Stimulated activated CD4-positive, alpha-beta T cell treated with anti-CD3 and anti-CD28 coated beads, TNF-alpha, amount 100 ng/mL, for 48 hours (primary cell): ENCODE measurements around the gene NT5C.
"Not testable (repeated sequence)": the region's sequence is repeated elsewhere in the genome, so short reads cannot be mapped to it uniquely, and the experiment has no call there.

ENCODE experiments used
- DNase-seq, 3 donors: peaks; one replicate each; pipeline ENCODE4 v3.0.0-alpha.2; 2020; ENCODE audit warnings: low read depth in 3 of 3

Gene NT5C

DNA sequence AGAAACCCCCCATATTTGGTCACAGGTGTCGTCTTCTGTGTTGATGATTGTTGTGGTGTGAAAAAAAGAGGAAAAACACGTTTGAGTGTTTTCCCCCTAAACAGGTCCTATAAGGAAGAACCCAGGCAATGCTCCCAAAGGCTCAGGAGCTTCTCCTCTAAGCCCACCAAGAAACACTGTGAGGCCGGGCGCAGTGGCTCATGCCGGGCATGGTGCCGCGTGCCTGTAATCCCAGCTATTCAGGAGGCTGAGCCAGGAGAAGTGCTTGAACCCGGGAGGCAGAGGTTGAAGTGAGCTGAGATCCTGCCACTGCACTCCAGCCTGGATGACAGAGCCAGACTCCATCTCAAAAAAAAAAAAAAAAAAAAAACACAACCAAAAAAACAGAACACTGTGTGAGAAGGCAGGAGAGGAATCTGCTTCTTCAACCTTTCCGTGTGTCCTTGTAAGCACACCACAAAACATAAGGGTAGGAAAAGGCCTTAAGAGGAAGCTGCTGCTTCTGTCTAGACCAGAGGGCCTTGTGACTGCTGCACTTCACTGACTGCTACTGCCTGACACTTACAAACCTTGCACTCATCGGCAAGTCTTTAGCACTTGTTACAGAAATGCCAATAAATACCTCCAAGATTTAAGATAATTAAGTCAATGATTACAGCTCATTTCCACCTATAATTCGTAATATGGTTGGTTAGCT is 13.4 kb upstream of the NT5C start:
- no peak for DNase-seq

DNA sequence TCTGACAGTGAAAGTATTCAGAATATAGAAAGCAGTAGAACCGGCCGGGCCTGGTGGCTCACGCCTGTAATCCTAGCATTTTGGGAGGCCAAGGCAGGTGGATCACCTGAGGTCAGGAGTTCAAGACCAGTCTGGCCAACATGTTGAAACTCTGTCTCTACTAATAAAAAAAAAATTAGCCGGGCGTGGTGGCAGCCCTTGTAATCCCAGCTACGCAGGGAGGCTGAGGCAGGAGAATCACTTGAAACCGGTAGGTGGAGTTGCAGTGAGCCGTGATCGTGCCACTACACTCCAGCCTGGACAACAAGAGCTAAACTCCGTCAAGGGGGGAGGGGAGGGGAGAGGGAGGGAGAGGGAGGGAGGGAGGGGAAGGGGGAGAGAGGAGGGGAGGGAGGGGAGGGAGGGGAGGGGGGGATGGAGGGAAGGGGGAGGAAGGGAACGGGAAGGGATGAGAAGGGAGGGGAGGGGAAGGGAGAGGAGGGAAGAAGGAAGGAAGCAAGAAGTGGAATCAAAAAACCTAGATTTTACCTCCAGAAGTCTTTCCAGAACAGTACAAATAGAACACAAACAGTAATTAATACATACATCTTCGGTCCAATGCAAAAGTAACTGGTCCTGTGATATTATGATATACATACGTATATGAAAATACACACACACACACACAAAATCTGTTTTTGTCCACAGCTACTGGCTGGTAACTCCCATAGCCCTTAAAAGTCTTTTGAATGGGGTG is 10.9 kb upstream of the NT5C start:
- DNase-seq, result no peak

DNA sequence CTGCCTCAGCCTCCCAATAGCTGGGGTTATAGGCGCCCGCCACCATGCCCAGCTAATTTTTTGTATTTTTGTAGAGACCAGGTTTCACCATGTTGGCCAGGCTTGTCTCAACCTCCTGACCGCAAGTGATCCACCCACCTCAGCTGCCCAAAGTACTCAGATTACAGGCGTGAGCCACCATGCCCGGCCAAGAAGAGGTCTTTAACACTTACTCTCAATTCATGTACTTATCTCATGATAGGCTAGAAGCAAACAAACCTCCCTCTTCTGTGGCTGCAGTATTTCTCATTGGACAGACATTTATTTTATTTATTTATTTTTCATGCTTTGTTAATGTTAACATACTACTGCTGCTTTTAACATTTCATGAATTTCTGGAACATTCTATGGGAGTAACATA is 7.0 kb upstream of the NT5C start:
- DNase-seq, result no peak

DNA sequence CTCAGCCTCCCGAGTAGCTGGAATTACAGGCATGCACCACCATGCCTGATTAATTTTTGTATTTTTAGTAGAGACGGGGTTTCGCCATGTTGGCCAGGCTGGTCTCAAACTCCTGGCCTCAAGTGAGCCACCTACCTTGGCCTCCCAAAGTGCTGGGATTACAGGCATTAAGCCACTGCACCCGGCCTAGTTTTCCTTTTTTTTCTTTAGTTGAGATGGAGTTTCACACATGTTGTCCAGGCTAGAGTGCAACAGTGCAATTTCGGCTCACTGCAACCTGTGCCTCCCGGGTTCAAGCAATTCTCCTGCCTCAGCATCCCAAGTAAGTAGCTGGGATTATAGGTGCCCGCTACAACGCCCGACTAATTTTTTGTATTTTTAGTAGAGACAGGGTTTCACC is 6.2 kb upstream of the NT5C start:
- not testable (repeated sequence) for DNase-seq

DNA sequence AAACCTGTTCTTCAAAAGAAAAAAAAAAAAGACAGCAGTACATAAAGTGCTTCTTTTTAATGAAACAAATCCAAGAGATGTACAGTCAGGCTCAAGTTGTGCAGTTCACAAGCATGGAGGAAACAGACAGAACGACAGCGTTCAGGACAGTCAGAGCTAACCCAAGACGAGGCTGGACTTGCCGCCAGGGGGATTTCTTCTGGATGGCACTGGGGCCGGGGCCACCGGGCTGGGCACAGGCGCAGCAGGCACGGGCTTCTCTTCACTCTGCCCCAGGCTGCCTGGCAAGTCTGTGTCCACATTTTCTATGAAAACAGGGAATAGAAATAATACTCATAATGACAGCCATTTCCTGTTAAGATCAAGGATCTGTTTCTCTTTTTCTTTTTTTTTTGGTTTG is 4.4 kb upstream of the NT5C start:
- DNase-seq, result no peak

DNA sequence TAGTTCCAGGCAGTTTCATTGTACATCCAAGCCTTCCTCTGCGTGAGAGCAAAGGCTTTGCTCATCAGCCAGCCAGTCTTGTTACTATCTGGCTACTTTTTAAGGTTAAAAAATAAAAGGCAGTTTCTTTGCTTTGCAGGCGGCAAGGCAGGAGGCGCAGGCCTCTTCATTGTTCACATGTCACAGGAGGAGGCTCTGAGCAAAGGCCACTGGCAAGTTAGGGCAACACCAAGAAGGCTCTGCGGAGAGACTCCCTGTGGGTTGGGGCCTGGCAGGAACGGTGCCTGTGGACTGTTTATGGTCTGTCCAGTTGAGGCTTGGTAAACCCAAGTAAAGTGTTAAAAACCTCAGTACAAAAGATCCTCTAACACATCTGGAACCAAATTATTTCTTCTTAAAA is 3.9 kb upstream of the NT5C start:
- no peak for DNase-seq

DNA sequence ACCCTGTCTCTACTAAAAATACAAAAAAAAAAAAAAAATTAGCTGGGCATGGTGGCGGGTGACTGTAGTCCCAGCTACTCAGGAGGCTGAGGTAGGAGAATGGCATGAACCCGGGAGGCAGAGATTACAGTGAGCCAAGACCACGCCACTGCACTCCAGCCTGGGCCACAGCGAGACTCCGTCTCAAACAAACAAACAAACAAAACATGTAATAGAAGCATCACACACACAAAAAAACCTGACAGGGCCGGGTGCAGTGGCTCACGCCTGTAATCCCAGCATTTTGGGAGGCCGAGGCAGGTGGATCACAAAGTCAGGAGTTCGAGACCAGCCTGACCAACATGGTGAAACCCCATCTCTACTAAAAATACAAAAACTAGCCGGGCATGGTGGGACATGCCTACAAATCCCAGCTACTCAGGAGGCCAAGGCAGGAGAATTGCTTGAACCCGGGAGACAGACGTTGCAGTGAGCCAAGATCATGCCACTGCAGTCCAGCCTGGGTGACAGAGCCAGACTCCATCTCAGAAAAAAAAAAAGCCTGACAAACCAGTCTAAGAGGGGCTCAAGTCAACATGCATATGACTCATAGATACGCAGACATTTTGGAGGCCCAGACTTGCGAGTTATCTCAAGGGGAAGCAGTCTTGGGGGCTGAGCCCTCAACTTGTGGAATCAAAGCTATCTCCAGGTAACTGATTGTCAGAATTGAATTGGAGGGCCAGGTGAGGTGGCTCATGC is 2.2 kb upstream of the NT5C start:
- not testable (repeated sequence) for DNase-seq

DNA sequence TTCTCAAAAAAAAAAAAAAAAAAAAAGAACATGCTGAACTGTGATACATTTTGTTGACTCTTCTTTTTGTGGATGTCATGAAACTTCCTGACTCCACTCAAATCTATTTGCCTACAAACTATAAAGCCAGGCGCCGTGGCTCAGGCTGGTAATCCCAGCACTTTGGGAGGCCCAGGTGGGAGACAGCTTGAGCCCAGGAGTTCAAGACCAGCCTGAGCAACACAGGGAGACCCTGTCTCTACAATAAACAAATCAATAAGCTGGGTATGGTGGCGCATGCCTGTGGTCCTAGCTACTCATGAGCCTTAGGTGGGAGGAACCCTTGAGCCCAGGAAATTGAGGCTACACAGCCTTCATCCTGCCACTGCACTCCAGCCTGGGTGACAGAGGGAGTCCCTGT is 1.5 kb upstream of the NT5C start:
- DNase-seq, result no peak

DNA sequence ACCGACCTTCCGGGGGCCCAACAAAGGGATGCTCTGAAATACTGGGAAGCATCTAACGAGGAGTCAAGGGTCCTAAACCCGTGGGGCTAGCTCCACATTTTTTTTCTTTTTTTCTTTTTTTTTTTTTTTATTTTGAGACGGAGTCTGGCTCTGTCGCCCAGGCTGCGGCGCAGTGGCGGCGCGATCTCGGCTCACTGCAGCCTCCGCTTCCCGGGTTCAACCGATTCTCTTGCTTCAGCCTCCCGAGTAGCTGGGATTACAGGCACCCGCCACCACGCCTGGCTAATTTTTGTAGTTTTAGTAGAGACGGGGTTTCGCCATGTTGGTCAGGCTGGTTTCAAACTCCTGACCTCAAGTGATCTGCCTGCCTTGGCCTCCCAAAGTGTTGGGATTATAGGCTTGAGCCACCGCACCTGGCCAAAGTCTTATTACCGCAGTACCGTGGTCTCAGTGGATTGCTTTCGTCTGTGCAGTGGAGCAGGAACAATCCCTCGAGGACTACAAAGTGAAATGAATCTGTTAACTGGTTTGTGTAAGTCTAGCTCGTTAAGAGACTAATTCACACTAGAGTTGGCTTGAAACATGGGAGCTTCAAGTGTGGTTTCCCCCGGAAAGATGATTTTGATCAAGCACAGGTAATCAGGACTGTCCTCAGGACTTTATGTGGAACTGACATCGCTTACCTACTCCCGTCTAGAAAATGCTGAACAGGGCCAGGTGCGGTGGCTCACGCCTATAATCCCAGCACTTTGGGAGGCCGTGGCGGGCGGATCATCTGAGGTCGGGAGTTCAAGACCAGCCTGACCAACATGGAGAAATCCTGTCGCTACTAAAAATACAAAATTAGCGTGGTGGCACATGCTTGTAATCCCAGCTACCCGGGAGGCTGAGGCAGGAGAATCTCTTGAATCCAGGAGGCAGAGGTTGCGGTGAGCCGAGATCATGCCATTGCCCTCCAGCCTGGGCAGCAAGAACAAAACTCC is 767 bp upstream of the NT5C start:
- DNase-seq, result not testable (repeated sequence)

DNA sequence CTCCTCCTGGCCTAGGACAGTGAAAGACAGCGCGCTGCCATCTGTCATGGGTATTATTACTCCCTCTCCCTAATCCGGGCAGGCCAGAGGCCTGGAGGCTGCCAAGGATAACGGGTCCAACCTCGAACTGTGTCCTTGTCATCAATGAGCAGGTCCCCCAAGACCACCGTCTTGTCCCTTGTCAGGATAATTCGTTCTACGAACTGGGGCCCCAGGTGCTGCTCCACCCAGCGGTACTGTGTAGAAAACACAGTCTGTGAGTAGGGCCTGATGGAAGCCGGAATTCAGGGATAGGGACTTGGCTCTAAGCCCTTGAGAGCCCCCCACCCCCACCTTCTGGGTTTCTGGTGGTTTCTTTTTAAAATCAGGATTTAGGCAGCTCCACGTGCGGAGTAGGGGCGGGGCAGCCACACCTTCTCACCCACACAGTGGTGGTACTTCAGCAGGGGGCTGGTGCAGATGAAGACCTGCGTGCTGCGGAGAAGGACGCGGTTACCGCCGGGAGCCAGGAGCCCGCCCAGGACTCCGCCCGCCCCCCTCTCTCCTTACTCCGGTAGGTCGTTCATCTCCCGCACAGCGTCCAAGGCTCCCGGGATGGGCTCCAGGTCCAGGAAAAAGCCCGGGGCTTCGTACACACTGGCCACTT is 787 bp downstream of the NT5C start:
- no peak for DNase-seq

DNA sequence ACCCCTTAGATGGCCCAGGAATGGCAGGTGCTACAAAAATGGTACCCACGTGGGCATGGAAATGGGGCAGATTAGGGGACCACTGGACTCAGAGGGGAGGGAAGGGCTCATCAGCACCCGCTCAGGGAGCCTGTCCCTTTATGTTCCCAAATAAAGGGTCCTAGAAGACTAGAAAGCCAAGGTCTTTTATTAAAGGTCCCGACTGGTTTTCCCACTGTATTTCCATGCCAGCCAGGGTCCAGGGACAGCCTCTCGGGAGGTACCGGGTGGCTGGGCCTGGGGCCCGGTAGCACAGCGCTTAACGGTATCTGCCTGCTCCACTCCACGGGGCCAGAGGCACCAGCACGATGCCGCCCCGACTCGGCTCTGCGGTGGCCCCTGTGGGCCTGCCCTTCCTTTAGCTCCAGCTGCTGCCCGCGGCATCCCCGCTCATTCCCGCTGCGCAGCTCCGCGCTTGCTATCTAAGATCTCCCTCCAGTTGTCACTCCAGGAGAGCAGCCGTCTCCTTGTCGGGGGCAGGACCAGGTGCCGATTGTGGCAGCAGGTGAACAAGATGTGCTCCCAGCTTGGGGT is 1.4 kb downstream of the NT5C start:
- no peak for DNase-seq

DNA sequence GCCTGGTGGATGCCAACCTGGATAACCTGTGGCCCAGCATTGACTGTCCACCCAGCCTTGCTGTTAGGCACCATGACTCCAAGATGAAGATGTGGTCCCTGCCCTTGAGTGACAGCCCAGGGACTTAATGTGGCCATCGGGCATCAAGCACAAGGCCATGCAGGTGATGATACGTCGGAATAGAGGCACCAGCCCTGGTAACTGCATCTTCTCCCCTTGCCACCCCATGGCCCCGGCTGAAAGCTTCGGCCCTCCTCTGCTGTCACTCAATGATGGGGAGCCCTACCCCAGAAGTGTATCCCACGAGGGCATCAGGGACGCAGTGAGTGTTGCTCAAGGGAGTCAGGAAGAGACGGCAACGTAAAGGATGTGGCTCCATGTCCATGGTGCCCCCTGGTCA is 2.0 kb downstream of the NT5C start:
- DNase-seq, result no peak

DNA sequence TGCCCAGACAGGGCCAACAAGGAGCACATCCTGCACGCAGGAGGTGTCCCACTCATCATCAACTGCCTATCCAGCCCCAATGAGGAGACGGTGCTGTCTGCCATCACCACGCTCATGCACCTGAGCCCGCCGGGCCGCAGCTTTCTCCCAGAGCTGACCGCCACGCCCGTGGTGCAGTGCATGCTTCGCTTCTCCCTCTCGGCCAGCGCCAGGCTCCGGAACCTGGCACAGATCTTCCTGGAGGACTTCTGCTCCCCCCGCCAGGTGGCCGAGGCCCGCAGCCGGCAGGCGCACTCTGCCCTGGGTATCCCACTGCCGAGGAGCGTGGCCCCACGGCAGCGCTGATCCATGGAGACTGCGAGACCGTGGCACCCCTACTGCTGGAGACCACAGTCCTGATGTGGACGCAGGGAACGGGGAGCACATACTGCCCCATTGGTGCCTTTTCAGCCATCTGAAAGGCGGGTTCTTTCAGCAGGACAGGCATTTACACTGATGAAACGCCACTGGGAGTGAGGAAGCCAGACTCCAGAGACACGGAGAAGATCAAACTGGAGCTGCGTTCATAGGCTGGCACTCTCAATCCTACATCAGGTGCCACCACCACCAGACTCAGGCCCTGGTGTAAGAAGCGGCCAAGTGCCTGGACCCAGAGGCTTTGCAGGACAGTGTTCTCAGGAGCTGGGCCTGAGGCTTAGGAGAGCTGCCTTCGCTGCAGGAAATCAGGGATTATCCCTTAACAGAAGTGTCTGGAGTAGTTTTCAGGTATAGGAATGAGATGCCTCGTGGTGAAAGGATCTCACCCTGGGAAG is 2.6 kb downstream of the NT5C start:
- DNase-seq, result no peak

DNA sequence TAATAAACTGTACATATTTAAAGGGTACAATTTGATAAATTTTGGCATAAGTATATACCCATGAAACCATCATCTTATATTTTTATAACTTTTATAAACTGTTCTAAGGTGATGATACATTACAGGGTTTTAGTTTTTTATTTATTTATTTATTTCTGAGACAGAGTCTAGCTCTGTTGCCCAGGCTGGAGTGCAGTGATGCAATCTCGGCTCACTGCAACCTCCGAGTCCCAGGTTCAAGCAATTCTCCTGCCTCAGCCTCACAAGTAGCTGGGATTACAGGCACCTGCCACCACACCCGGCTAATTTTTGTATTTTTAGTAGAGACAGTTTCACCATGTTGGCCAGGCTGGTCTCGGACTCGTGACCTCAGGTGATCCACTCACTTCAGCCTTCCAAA is 3.6 kb downstream of the NT5C start:
- DNase-seq, result not testable (repeated sequence)

DNA sequence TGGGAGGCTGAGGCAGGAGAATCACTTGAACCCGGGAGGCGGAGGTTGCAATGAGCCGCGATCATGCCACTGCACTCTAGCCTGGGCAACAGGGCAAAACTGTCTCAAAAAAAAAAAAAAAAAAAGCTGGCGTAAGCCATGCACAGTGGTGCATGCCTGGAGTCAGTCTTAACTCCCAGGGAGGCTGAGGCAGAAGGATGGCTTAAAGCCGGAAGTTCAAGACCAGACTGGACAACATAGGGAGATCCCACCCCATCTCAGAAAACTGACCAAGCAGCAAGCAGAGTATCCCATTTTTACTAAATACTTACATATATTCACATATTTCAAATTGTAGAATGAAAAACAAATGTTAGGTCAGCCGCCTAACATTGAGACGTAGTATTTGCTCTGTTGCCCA is 4.6 kb downstream of the NT5C start:
- DNase-seq, result no peak

DNA sequence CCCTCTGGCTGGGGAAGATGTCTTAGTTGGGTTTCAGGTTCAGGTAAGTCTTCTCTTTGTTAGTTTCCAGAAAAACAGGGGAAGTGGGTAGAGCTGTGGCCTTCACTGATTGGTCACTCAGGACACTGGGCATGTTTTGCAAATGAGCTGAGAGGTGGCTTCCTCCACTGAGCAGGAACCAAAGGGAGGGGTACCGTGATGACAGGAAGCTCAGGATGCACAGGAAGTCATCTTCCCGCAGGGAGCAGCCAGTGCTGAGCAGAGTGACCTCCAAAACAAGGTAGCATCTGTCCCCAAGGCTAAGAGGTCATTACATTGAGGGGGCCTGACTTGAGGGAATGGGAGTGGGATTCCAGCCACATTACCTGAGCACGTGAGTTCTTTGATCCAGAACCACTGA is 5.6 kb downstream of the NT5C start:
- DNase-seq, result no peak

DNA sequence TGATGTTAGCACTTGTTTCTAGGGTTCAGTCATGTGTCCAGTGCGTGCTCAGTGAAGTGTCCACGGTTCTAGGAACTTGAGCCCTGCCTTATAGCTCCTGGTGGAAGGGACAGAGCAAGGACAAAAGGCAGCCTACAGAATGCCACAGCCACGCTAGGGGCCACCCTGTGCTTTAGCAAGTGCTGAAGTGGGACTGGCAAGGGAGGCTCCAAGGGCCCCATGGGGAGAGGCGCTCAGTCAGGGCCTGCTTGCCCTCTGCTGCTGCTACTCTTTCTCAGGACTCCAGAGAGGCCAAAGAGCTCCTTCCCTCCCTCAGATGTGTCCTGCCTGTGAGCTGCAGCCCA is 6.8 kb downstream of the NT5C start:
- no peak for DNase-seq

DNA sequence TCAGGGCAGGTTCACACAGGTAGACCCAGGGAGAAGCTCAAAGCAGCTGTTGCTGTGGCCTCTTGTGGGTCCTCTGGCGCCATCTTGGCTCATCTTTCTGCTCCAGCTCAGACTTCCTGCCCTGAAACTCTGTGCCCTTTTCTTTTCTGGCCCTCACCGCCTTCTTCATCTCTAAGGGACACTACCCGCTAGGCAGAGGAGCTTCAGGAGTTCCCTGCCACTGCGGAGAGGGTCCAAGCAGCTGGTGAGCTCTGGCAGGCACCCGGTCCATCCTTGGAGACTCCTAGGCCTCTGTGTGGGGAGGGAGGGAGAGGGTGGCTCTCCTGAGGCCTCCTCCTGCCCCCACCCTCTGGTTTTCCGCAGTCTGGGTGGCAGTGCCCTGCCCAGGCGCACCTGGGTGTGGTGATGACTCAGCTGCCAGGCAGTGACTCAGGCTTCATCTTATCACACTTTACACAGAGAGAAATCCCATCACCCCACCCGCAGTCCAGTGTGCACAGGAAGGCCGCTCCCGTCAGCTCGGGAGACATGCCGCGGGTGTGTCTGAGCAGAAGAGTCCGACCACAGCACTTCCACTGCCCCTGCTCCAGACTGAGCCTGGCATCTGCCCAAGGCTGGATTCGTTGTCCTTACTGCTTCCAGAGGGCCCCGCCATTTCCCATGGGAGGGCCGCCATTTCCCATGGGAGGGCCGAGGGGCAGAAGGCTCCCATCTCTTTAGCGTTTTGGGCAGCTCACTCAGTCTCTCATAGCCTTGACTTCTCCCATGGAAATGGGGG is 7.3 kb downstream of the NT5C start:
- DNase-seq, result peak; percentile 18 to 56 (median 46)

DNA sequence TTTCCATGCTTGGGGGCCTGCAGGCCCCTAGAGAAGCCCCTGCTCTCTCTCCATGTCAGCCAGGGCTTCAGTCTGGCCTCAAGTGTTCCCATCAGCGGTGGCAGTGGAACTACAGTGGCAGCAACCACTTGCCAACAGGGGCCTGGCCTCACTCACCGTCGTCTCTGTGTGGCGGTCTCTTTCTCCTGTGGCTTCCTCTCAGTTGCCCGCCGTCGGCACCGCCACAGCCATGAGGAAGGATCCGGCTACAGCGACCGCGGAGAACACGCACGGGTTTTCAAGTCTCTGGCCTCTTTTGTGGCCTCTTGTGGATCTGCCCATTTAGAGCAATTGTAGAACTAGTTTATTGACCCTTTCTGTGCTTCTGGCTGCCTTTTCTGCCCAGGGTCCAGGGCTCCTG is 13.2 kb downstream of the NT5C start:
- no peak for DNase-seq
